HepG2 (cell line): ENCODE data around the gene EIF4ENIF1. TPM values are rescaled to one million over a fixed set of nuclear protein-coding genes. Genes with fewer than 3 reads are reported as not detected.

Source experiments
- CTCF ChIP-seq: sonication (generic); formaldehyde crosslinking; IDR thresholded peaks from 2 replicates; pipeline ENCODE4 v1.5.0; 2020; ENCODE audit warnings: mild to moderate bottlenecking, missing genetic modification reagents, moderate library complexity
- KLF6 ChIP-seq: IDR thresholded peaks from 2 replicates; pipeline ENCODE4 v1.8.0; 2016; ENCODE audit warnings: missing biosample characterization, missing genetic modification reagents
- RAD51 ChIP-seq: fragments of 450-650 bp; IDR thresholded peaks from 2 replicates; pipeline ENCODE4 v1.6.1; 2016; ENCODE audit warnings: borderline replicate concordance
- RERE ChIP-seq: IDR thresholded peaks from 2 replicates; pipeline ENCODE4 v1.6.1; 2016; ENCODE audit warnings: low read depth, missing genetic modification reagents, missing compliant biosample characterization
- TGIF2 ChIP-seq: IDR thresholded peaks from 2 replicates; pipeline ENCODE4 v1.6.1; 2016; ENCODE audit warnings: control low read depth, missing compliant biosample characterization
- ZBTB39 ChIP-seq: sonication (generic); formaldehyde crosslinking; IDR thresholded peaks from 2 replicates; pipeline ENCODE4 v1.5.0; 2020; ENCODE audit warnings: missing genetic modification reagents
- ZFP41 ChIP-seq: sonication (generic); formaldehyde crosslinking; IDR thresholded peaks from 2 replicates; pipeline ENCODE4 v1.4.0; 2020; ENCODE audit warnings: mild to moderate bottlenecking, missing genetic modification reagents, borderline replicate concordance
- ZNF232 ChIP-seq: sonication (generic); formaldehyde crosslinking; IDR thresholded peaks from 2 replicates; pipeline ENCODE4 v1.4.0; 2020; ENCODE audit warnings: missing genetic modification reagents, borderline replicate concordance
- ZNF547 ChIP-seq: sonication (generic); formaldehyde crosslinking; IDR thresholded peaks from 2 replicates; pipeline ENCODE4 v1.5.1; 2020; ENCODE audit warnings: mild to moderate bottlenecking, missing genetic modification reagents
- polyA plus RNA-seq, 8 experiments: library from polyadenylated mRNA; depleted of rRNA in 3 of 8; stranded (reverse) in 7 of 8; unstranded in 1 of 8; fragments of >200 nt; fragmentation: Illumina TruSeq in 4 of 8; extraction: Trizol in 4 of 8; gene quantifications; 2 replicates each; pipeline versions ENCODE4 v1.2.1 to v1.2.3, GENCODE V29; 2011 to 2016; ENCODE audit warnings: low read depth in 4 of 8, missing spikeins in 1 of 8, mixed read lengths in 1 of 8; ENCODE audit not compliant: insufficient read depth in 1 of 8
- total RNA-seq, 5 experiments: library from RNA; depleted of rRNA; stranded (reverse); fragments of >200 nt; fragmentation: Illumina TruSeq; extraction: Trizol; gene quantifications; 2 replicates each; pipeline ENCODE4 v1.2.3, GENCODE V29; 2016; ENCODE audit warnings: low read depth in 1 of 5
- TF ChIP-seq, protein P1 (sequence below): sonication (generic); formaldehyde crosslinking; IDR thresholded peaks from 2 replicates; pipeline ENCODE4 v1.4.0; 2020; ENCODE audit warnings: missing genetic modification reagents
- TF ChIP-seq, protein P2 (sequence below): fragments of 450-650 bp; IDR thresholded peaks from 2 replicates; pipeline ENCODE4 v1.6.1; 2017

Gene EIF4ENIF1
- total and polyA plus RNA-seq, 2 of the 13 experiments (the other 11 are each of a cell fraction or from before 2014, with no cell fraction given): 11.9 to 12.3 TPM

DNA sequence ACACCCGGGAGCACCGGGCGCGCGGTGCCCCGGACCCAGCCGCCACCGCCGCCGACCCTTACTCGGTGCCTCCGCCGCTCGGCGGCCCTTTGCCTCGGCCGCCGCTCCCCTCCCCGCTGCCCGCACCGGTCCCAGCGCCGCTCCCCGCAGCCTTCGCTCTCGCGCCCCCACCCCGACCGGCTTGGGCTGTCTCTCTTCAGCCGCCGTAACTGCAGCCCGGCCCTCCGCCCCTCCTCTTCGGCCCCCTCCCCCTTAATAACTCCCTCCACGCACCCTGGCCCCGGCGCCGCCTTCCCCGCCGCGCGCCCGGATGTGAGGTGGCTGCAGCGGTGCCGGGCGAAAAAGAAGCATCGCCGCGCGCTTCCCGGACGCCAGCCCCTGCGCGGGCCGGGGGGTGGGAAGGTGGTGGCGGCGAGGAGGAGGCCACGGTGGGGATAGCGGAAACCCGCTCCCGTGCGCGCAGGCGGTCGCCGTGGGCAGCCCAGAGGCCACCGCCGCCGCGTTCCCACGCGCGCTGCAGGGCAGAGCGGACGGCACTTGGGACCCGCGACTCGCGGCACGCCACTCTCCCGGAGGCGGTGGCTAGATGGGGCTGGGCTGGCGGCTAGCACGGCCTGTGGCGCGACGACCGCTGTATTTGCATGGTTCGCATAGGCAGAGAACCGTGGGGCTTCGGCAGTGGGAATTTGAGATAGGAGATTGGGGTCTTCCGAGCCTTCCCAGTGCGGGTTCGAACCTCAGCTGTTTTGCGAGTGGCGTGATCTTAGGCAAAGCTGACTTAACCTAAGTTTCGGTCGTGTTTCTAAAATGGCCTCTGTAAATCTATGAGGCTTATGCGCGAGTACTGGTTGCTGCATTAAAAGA lies at the start of gene EIF4ENIF1 (continued):
- TF ChIP-seq, protein P1, sequence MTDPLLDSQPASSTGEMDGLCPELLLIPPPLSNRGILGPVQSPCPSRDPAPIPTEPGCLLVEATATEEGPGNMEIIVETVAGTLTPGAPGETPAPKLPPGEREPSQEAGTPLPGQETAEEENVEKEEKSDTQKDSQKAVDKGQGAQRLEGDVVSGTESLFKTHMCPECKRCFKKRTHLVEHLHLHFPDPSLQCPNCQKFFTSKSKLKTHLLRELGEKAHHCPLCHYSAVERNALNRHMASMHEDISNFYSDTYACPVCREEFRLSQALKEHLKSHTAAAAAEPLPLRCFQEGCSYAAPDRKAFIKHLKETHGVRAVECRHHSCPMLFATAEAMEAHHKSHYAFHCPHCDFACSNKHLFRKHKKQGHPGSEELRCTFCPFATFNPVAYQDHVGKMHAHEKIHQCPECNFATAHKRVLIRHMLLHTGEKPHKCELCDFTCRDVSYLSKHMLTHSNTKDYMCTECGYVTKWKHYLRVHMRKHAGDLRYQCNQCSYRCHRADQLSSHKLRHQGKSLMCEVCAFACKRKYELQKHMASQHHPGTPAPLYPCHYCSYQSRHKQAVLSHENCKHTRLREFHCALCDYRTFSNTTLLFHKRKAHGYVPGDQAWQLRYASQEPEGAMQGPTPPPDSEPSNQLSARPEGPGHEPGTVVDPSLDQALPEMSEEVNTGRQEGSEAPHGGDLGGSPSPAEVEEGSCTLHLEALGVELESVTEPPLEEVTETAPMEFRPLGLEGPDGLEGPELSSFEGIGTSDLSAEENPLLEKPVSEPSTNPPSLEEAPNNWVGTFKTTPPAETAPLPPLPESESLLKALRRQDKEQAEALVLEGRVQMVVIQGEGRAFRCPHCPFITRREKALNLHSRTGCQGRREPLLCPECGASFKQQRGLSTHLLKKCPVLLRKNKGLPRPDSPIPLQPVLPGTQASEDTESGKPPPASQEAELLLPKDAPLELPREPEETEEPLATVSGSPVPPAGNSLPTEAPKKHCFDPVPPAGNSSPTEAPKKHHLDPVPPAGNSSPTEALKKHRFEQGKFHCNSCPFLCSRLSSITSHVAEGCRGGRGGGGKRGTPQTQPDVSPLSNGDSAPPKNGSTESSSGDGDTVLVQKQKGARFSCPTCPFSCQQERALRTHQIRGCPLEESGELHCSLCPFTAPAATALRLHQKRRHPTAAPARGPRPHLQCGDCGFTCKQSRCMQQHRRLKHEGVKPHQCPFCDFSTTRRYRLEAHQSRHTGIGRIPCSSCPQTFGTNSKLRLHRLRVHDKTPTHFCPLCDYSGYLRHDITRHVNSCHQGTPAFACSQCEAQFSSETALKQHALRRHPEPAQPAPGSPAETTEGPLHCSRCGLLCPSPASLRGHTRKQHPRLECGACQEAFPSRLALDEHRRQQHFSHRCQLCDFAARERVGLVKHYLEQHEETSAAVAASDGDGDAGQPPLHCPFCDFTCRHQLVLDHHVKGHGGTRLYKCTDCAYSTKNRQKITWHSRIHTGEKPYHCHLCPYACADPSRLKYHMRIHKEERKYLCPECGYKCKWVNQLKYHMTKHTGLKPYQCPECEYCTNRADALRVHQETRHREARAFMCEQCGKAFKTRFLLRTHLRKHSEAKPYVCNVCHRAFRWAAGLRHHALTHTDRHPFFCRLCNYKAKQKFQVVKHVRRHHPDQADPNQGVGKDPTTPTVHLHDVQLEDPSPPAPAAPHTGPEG: no peak
- TF ChIP-seq RAD51 (no peak), ZFP41 (CRISPR knock-in tag) (no peak), RERE (CRISPR knock-in tag) (0 out of 2 replicates have a peak, but pooled peaks have one; percentile 11), TGIF2 (CRISPR knock-in tag) (no peak), ZBTB39 (CRISPR knock-in tag) (no peak), KLF6 (CRISPR knock-in tag) (peak; percentile 2; the same call in 1 of the 2 replicates), ZNF547 (CRISPR knock-in tag) (peak; percentile 89; the same call in 1 of the 2 replicates), ZNF232 (no peak), CTCF (CRISPR knock-in tag) (no peak)
- TF ChIP-seq, protein P2, sequence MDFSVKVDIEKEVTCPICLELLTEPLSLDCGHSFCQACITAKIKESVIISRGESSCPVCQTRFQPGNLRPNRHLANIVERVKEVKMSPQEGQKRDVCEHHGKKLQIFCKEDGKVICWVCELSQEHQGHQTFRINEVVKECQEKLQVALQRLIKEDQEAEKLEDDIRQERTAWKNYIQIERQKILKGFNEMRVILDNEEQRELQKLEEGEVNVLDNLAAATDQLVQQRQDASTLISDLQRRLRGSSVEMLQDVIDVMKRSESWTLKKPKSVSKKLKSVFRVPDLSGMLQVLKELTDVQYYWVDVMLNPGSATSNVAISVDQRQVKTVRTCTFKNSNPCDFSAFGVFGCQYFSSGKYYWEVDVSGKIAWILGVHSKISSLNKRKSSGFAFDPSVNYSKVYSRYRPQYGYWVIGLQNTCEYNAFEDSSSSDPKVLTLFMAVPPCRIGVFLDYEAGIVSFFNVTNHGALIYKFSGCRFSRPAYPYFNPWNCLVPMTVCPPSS: no peak
